Stimulated activated naive CD8-positive, alpha-beta T cell treated with anti-CD3 and anti-CD28 coated beads, Interleukin-15, amount 100 ng/mL, for 72 hours (primary cell): ENCODE results near the gene CADPS2.

Source experiments
- ATAC-seq: fragments of 150-1000 bp; cut with Tn5 transposase; 2 replicates; pipeline ENCODE4 v1.10.0; 2021; ENCODE audit warnings: mild to moderate bottlenecking, moderate library complexity
- DNase-seq, 2 donors: peaks; one replicate each; pipeline ENCODE4 v3.0.0; 2021 to 2022
- H3K27ac Mint-ChIP-seq, 2 donors: one replicate each; pipeline ENCODE4 v1.8.0; 2022; ENCODE audit warnings: mild to moderate bottlenecking in 2 of 2, mixed read lengths in 2 of 2, moderate library complexity in 2 of 2
- H3K27me3 Mint-ChIP-seq: one replicate; pipeline ENCODE4 v1.8.0; 2022; ENCODE audit warnings: mixed read lengths
- H3K4me1 Mint-ChIP-seq: one replicate; pipeline ENCODE4 v1.8.0; 2022; ENCODE audit warnings: mild to moderate bottlenecking, mixed read lengths
- H3K4me3 Mint-ChIP-seq, 2 donors: one replicate each; pipeline ENCODE4 v1.8.0; 2022; ENCODE audit warnings: mild to moderate bottlenecking in 2 of 2, mixed read lengths in 2 of 2, moderate library complexity in 1 of 2
- H3K9me3 Mint-ChIP-seq, 2 donors: one replicate each; pipeline ENCODE4 v1.8.0; 2022; ENCODE audit warnings: mixed read lengths in 2 of 2

The CADPS2 gene

GRCh38 chr7:122550545-122550944 lies 335.7 kb downstream of the CADPS2 start:
- Mint-ChIP-seq H3K9me3 (peaks cover 0 to 1% of the 10 kb centered on the region in 2 donors), H3K4me3 (no peak overlapping the region), H3K4me1 (no peaks in the 10 kb centered on the region), H3K27me3 (no peaks in the 10 kb centered on the region), H3K27ac (no peak overlapping the region)
- no peak for ATAC-seq
- DNase-seq: no peak

- H3K27ac Mint-ChIP-seq: no peak overlapping the region
- DNase-seq: no peak
- peaks cover 0 to 6% of the 10 kb centered on the region in 2 donors for H3K9me3 Mint-ChIP-seq
- no peak for ATAC-seq
- no peak overlapping the region for H3K4me3 Mint-ChIP-seq
- no peaks in the 10 kb centered on the region for H3K4me1 Mint-ChIP-seq
- no peaks in the 10 kb centered on the region for H3K27me3 Mint-ChIP-seq
Observed at GRCh38 chr7:122549578-122549977, 336.7 kb downstream of the CADPS2 start.

DNA sequence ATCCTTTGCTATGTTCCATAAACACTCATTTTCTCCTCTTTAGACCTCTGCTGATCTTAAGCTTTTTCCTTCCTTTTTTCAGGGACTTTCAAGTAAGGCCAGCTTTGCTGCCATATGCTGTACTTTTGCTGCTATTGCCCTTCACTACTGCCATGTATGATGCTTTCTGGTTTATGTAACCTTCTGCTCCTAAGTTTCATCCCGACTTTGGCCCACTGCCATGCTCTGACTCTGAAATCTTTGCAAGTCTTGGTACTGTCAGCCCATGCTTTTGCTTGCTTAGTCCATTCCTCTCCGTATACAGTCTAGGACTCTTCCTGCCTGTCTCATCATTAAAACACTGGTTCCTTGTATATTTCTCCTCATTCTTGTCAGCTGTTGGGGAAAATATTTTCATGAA lies 339.8 kb downstream of the CADPS2 start:
- Mint-ChIP-seq H3K27me3 (no peaks in the 10 kb centered on the region), H3K27ac (no peak overlapping the region)

GRCh38 chr7:122544463-122544862 lies 341.8 kb downstream of the CADPS2 start:
- H3K9me3 Mint-ChIP-seq: peaks cover 0 to 6% of the 10 kb centered on the region in 2 donors
- H3K4me3 Mint-ChIP-seq: no peak overlapping the region
- H3K27ac Mint-ChIP-seq: no peak overlapping the region
- H3K27me3 Mint-ChIP-seq: no peaks in the 10 kb centered on the region
- ATAC-seq: no peak
- DNase-seq: no peak
- H3K4me1 Mint-ChIP-seq: no peaks in the 10 kb centered on the region

More for the DNA sequence above, 339.8 kb downstream of the CADPS2 start:
- H3K4me1 Mint-ChIP-seq: no peaks in the 10 kb centered on the region
- peaks cover 0 to 6% of the 10 kb centered on the region in 2 donors for H3K9me3 Mint-ChIP-seq
- DNase-seq: no peak
- H3K4me3 Mint-ChIP-seq: no peak overlapping the region
- no peak for ATAC-seq

DNA sequence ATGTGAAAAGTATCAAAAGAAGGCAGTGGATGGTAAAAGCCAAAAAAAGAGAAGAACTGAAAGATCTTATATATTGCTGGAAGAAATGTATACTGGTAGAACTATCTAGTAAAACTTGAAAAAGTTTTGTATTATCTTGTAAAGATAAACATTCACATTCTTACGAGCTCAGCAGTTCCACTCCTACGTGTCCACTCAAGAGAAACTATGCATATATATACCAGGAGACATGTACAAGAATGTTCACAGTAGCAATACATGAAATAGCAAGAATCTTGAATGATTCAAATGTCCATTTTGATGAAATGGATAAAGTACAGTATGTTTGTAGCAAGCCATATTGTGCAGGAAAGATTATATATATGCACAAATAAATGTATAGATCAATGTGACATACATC lies 342.4 kb downstream of the CADPS2 start:
- peaks cover 0 to 6% of the 10 kb centered on the region in 2 donors for H3K9me3 Mint-ChIP-seq
- no peaks in the 10 kb centered on the region for H3K4me1 Mint-ChIP-seq
- DNase-seq (no peak), ATAC-seq (no peak)
- no peak overlapping the region for H3K27ac Mint-ChIP-seq
- H3K27me3 Mint-ChIP-seq: no peaks in the 10 kb centered on the region
- no peak overlapping the region for H3K4me3 Mint-ChIP-seq

DNA sequence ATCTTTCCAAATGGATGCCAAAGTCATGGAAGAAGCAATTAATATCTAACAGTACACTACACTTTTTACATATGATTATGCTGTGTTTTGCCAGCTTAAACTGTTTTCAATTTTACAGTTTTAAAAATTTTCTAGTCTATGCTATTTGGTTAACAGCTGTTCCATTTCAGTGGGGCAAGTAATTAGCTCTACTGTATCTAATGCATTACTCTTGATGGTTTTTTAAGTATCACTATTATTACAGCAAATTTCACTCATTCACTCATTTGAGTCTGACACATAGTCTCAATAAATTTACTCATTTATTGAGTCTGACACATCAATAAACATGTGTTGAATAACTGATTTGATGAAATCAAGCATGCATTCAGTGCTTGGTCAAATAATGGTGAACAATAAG lies 343.1 kb downstream of the CADPS2 start:
- Mint-ChIP-seq H3K4me3 (no peak overlapping the region), H3K9me3 (peaks cover 0 to 6% of the 10 kb centered on the region in 2 donors), H3K27me3 (no peaks in the 10 kb centered on the region), H3K27ac (no peak overlapping the region), H3K4me1 (no peaks in the 10 kb centered on the region)
- no peak for DNase-seq
- ATAC-seq: no peak

- no peaks in the 10 kb centered on the region for H3K27me3 Mint-ChIP-seq
- no peak overlapping the region for H3K27ac Mint-ChIP-seq
- no peak for ATAC-seq
- no peak for DNase-seq
- no peak overlapping the region for H3K4me3 Mint-ChIP-seq
- no peaks in the 10 kb centered on the region for H3K9me3 Mint-ChIP-seq
- H3K4me1 Mint-ChIP-seq: no peaks in the 10 kb centered on the region
Observed at GRCh38 chr7:122535086-122535485, 351.2 kb downstream of the CADPS2 start.

DNA sequence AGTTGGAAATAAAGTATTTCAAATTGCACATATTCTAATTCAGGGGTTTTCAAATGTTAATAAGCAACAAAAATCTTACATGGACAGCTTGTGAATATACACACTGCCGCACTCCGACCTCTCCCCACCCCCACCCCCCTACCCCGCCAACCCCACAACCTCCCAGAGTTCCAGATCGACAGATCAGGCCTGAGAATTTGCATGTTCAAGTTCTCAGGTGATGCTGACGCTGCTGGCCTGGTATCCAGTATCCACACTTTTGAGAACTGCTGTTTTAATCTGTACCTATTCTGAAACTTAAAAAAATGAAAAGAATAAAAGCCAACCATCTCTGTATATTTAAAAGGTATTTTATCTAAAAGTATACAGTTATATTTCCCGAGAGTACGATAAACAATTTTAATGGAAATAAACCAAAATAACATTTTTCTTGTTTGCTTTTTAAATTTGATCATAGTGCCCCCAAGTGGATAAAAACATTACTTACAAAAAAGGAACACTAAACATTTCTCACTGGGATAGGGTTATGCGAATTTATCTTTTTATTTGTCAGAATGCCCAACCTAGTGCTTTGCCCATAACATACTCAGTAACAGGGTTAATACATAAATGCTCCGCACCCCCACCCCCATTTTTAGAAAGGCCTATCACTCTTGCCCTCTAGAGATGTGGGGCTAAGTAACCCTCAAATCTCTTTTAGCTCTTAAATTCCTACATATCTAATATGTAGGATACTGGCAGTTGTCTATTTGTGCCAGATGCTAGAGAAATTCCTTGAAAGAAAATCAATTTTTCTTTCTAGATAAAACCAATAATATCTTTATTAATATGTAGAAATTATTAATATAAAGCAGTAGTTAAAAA lies 353.6 kb downstream of the CADPS2 start:
- H3K4me3 Mint-ChIP-seq: no peak overlapping the region
- no peaks in the 10 kb centered on the region for H3K27me3 Mint-ChIP-seq
- no peak for ATAC-seq
- H3K9me3 Mint-ChIP-seq: no peaks in the 10 kb centered on the region
- DNase-seq: no peak
- no peaks in the 10 kb centered on the region for H3K4me1 Mint-ChIP-seq
- H3K27ac Mint-ChIP-seq: no peak overlapping the region

DNA sequence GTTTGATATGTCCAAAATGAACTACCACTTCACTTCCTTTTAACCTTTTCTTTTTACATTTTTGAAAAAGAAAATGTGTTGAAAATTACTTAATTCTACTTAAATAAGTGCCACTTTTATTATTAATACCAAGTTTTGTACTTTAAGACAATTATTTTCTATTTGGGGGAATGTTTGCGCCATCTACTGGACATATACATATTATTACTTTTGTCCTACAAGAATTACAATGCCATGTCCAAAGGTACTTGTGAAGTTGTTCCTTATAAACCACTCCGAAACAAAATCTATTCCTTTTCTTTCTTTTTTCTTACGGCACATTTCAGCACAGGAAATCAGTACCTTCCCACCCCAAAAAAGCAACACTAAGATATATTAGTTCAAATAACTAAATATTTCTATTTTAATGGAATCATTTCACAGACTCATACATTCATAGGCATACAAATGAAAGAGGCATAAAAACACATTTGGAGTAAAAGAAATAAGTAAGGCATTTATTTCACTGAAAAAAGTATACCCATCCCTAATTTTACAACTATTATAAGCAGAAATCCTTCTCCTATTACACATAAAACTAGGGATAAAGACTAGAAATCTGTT lies 357.3 kb downstream of the CADPS2 start:
- H3K27ac Mint-ChIP-seq: no peak overlapping the region
- ATAC-seq (no peak), DNase-seq (no peak)
- H3K9me3 Mint-ChIP-seq: no peaks in the 10 kb centered on the region
- no peaks in the 10 kb centered on the region for H3K27me3 Mint-ChIP-seq
- no peak overlapping the region for H3K4me3 Mint-ChIP-seq
- no peaks in the 10 kb centered on the region for H3K4me1 Mint-ChIP-seq

GRCh38 chr7:122525355-122525754 lies 360.9 kb downstream of the CADPS2 start:
- no peak for ATAC-seq
- no peak overlapping the region for H3K4me3 Mint-ChIP-seq
- H3K9me3 Mint-ChIP-seq: no peaks in the 10 kb centered on the region
- H3K4me1 Mint-ChIP-seq: no peaks in the 10 kb centered on the region
- H3K27ac Mint-ChIP-seq: no peak overlapping the region
- no peak for DNase-seq
- H3K27me3 Mint-ChIP-seq: no peaks in the 10 kb centered on the region

- Mint-ChIP-seq H3K9me3 (no peaks in the 10 kb centered on the region), H3K4me3 (no peak overlapping the region), H3K4me1 (no peaks in the 10 kb centered on the region), H3K27me3 (no peaks in the 10 kb centered on the region), H3K27ac (no peak overlapping the region)
- no peak for DNase-seq
- ATAC-seq: no peak
Observed at GRCh38 chr7:122521767-122522166, 364.5 kb downstream of the CADPS2 start.

- Mint-ChIP-seq H3K9me3 (no peaks in the 10 kb centered on the region), H3K4me1 (no peaks in the 10 kb centered on the region), H3K27me3 (no peaks in the 10 kb centered on the region), H3K27ac (no peak overlapping the region), H3K4me3 (no peak overlapping the region)
- ATAC-seq (no peak), DNase-seq (no peak)
Observed at GRCh38 chr7:122520971-122521555, 365.2 kb downstream of the CADPS2 start.

- no peaks in the 10 kb centered on the region for H3K27me3 Mint-ChIP-seq
- ATAC-seq (no peak), DNase-seq (no peak)
- no peaks in the 10 kb centered on the region for H3K9me3 Mint-ChIP-seq
- H3K4me3 Mint-ChIP-seq: no peak overlapping the region
- H3K4me1 Mint-ChIP-seq: no peaks in the 10 kb centered on the region
- H3K27ac Mint-ChIP-seq: no peak overlapping the region
Observed at GRCh38 chr7:122518488-122518887, 367.8 kb downstream of the CADPS2 start.

- Mint-ChIP-seq H3K4me1 (no peaks in the 10 kb centered on the region), H3K4me3 (no peak overlapping the region), H3K27me3 (no peaks in the 10 kb centered on the region), H3K9me3 (no peaks in the 10 kb centered on the region), H3K27ac (no peak overlapping the region)
- no peak for ATAC-seq
- DNase-seq: no peak
Observed at GRCh38 chr7:122517576-122517975, 368.7 kb downstream of the CADPS2 start.

DNA sequence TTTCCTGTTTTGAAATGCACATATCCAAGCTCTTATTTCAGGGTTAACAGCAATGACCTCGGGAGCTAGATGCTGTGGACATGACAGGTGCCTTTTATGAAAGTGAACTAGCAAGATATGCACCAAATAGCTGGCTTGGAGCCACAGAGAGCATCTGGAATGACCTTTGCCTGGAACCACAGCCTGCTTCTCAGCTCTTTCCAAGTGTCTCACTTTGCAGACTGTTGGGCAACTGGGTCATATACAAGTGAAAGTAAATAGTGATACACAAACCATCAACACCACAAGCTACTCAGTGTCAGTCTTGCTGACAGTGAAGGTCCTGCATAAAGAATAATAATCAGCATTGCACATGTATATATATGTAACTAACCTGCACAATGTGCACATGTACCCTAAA lies 370.9 kb downstream of the CADPS2 start:
- Mint-ChIP-seq H3K9me3 (no peaks in the 10 kb centered on the region), H3K27ac (no peak overlapping the region), H3K4me3 (no peak overlapping the region), H3K4me1 (no peaks in the 10 kb centered on the region), H3K27me3 (no peaks in the 10 kb centered on the region)
- DNase-seq (no peak), ATAC-seq (no peak)

DNA sequence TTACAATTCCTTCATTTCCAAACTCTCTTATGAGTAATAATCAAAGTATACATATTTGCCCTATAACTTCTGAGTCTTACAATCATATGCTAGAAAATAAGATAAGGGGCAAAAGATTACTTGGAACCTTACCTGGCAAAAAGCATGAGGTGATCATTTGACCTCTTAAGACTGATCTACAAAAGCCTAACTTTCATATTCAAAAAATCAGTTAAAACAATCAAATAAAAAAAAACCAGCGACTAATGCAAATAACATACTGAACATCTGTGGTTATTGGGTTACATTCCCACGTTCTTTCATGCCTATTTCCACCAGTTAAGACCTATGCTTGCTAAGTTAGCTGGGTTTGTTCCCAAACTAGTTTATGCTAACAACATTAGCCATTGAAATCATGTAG lies 375.0 kb downstream of the CADPS2 start:
- H3K4me1 Mint-ChIP-seq: no peaks in the 10 kb centered on the region
- no peak overlapping the region for H3K27ac Mint-ChIP-seq
- H3K4me3 Mint-ChIP-seq: no peak overlapping the region
- no peaks in the 10 kb centered on the region for H3K9me3 Mint-ChIP-seq
- no peaks in the 10 kb centered on the region for H3K27me3 Mint-ChIP-seq
- DNase-seq (no peak), ATAC-seq (no peak)
